AG09319 (cell line): ENCODE measurements around the gene NOL8.

Source experiments
- DNase-seq: peaks from one replicate; pipeline ENCODE4 v3.0.0-alpha.2; 2010; ENCODE audit warnings: low read depth; ENCODE audit errors: extremely low read depth
- TF ChIP-seq, protein P1 (sequence below): IDR thresholded peaks from 2 replicates; pipeline ENCODE4 v1.5.1; 2011; ENCODE audit warnings: low read depth, mild to moderate bottlenecking, inconsistent platforms, low read length, moderate library complexity

NOL8 gene

DNA sequence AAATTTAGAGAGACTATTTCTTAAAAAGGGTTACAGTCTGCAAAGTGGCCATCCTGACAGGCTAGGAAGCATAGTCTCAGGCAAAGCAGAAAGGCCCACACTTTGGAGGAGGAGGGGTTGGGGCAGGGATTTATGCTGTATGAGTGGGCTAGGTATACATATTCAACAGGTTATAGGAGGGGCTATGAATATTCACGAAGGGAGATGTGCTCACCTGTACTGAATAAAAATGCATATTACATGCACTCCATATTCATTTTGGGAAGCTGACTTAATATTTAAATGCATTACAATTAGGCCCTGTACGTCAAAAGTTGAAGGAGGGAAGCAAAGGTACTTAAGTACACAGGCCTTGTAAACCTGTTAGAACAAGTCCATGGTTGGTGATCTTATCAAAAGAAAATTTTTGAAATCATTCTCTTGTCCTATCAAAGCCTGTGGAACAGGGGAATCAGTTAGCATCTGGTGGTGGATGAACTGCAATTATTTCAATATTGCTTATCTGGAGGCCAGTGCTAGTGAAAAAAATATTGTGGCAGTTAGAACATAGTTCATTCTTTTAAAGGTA, 2.2 kb upstream of the NOL8 start:
- no peak for DNase-seq
- TF ChIP-seq, protein P1, sequence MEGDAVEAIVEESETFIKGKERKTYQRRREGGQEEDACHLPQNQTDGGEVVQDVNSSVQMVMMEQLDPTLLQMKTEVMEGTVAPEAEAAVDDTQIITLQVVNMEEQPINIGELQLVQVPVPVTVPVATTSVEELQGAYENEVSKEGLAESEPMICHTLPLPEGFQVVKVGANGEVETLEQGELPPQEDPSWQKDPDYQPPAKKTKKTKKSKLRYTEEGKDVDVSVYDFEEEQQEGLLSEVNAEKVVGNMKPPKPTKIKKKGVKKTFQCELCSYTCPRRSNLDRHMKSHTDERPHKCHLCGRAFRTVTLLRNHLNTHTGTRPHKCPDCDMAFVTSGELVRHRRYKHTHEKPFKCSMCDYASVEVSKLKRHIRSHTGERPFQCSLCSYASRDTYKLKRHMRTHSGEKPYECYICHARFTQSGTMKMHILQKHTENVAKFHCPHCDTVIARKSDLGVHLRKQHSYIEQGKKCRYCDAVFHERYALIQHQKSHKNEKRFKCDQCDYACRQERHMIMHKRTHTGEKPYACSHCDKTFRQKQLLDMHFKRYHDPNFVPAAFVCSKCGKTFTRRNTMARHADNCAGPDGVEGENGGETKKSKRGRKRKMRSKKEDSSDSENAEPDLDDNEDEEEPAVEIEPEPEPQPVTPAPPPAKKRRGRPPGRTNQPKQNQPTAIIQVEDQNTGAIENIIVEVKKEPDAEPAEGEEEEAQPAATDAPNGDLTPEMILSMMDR, result no peak

DNA sequence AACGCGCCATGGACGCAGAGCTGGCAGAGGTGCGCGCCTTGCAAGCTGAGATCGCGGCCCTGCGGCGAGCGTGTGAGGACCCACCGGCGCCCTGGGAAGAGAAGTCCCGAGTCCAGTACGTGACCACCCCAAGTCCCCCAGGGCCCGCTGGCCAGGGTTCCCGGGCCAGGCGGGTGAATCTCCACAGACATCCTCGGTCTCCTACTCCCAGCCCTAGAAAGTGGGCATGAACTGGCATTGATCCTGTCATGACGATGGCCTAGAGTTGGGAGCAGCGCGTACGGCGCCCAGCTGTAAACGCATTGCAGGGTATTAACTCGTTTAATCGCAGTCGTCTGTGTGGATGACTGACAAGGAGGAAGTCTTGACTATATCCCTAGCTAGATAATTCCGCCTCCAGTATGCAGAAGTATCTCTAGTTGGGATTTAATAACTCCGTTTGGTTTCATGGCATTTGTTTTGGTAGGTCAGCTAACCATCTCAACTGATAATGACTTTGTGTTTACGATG, 896 bp upstream of the NOL8 start:
- DNase-seq, result no peak
- TF ChIP-seq, protein P1, result no peak

GRCh38 chr9:92324889-92325268, 271 bp downstream of the NOL8 start:
- TF ChIP-seq, protein P1, result no peak
- DNase-seq, result no peak

DNA sequence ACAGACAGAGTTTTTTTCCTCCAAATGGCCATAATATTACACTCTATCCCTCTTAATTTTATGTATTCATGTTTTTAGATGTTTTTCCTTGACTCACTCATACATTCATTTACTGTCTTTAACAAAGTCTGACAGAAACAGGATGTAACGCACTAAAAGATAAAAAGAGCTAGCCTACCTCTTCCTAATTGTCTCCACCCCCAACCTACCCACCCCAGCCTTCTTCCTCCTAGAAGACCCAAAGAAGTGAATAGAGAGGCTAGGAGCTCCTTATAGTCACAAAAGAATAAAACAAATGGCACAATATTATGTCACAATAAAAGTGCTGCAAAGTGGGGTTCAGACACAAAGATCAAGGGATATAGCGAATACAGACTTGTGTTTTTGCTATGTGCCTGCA, 719 bp downstream of the NOL8 start:
- TF ChIP-seq, protein P1, result no peak
- DNase-seq, result no peak

GRCh38 chr9:92315456-92315855, 9.7 kb downstream of the NOL8 start:
- DNase-seq, result no peak
- TF ChIP-seq, protein P1, result no peak

DNA sequence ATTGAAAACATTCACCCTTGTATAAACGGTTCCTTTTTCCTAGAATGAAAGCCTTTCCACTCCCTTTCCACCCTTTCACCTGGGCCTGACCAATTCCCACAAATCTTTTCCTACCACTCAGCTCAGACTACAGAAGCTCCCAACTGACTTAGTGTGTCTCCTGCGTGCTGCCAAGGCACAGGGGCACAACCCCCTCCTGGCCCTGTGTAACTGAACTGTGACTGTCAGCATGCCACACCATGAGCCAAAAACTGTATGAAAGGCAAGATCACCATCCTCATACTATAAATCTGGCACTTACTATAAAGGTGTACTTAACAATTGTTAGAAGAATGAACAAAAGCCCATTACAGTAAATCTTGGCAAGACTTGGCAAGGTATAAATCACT, 11.5 kb downstream of the NOL8 start:
- DNase-seq, result no peak
- TF ChIP-seq, protein P1, result no peak

GRCh38 chr9:92312887-92313623, 12.1 kb downstream of the NOL8 start:
- TF ChIP-seq, protein P1, result no peak
- no peak for DNase-seq
